GM12878 (cell line): ENCODE data around the gene MIEF1. TPM values are rescaled to one million over a fixed set of nuclear protein-coding genes. Genes with fewer than 3 reads are reported as not detected.

Experiments
- ASH2L ChIP-seq: fragments of 300-600, 200-600 bp; sonication (generic); IDR thresholded peaks from 2 replicates; pipeline ENCODE4 v1.6.1; 2017; ENCODE audit warnings: low read depth, mild to moderate bottlenecking, borderline replicate concordance
- BHLHE40 ChIP-seq, 2 experiments: fragments of 450-650 bp in 1 of 2; IDR thresholded peaks; 2 replicates each; pipeline ENCODE4 v1.6.1; 2011 to 2017; ENCODE audit warnings: low read depth in 2 of 2, borderline replicate concordance in 1 of 2, improper control_type of control experiment in 1 of 2, low read length in 1 of 2, mild to moderate bottlenecking in 1 of 2
- EGR1 ChIP-seq, 2 experiments: IDR thresholded peaks; 1 replicate in 1 of 2; 2 replicates in 1 of 2; pipeline ENCODE4 v1.6.1; 2011 to 2012; ENCODE audit warnings: low read depth in 2 of 2, low read length in 2 of 2, borderline replicate concordance in 1 of 2, mild to moderate bottlenecking in 1 of 2, moderate library complexity in 1 of 2
- ELK1 ChIP-seq: IDR thresholded peaks from 2 replicates; pipeline ENCODE4 v1.6.1; 2012; ENCODE audit warnings: low read depth, low read length, improper control_type of control experiment
- IRF3 ChIP-seq: fragments of 450-650 bp; IDR thresholded peaks from 2 replicates; pipeline ENCODE4 v1.6.1; 2014; ENCODE audit warnings: mild to moderate bottlenecking
- IRF4 ChIP-seq: IDR thresholded peaks from 2 replicates; pipeline ENCODE4 v1.6.1; 2011; ENCODE audit warnings: low read depth, low read length
- MAX ChIP-seq: IDR thresholded peaks from 2 replicates; pipeline ENCODE4 v1.6.1; 2012; ENCODE audit warnings: low read depth, low read length, improper control_type of control experiment
- NFIC ChIP-seq: IDR thresholded peaks from 2 replicates; pipeline ENCODE4 v1.6.1; 2012; ENCODE audit warnings: low read depth, mild to moderate bottlenecking, inconsistent platforms, low read length, moderate library complexity
- NRF1 ChIP-seq: conservative IDR thresholded peaks from 2 replicates; pipeline ENCODE4 v1.6.1; 2011; ENCODE audit warnings: mild to moderate bottlenecking, low read depth, low read length, improper control_type of control experiment
- PAX5 ChIP-seq: IDR thresholded peaks from 2 replicates; pipeline ENCODE4 v1.6.1; 2011; ENCODE audit warnings: low read depth, low read length, borderline replicate concordance
- PAX8 ChIP-seq: fragments of 450-650 bp; IDR thresholded peaks from 2 replicates; pipeline ENCODE4 v1.6.1; 2017; ENCODE audit warnings: mild to moderate bottlenecking, moderate library complexity
- RELA ChIP-seq: fragments of 450-650 bp; IDR thresholded peaks from 2 replicates; pipeline ENCODE4 v1.8.0; 2014; ENCODE audit warnings: borderline replicate concordance; ENCODE audit not compliant: partially characterized antibody
- SMAD5 ChIP-seq: IDR thresholded peaks from 2 replicates; pipeline ENCODE4 v1.6.1; 2016; ENCODE audit warnings: antibody characterized with exemption, low read depth
- SMARCA5 ChIP-seq: fragments of 450-650 bp; IDR thresholded peaks from 2 replicates; pipeline ENCODE4 v1.6.1; 2017; ENCODE audit warnings: mild to moderate bottlenecking
- SPI1 ChIP-seq: IDR thresholded peaks from 2 replicates; pipeline ENCODE4 v1.6.1; 2011; ENCODE audit warnings: low read depth, mild to moderate bottlenecking, low read length, moderate library complexity, borderline replicate concordance; ENCODE audit not compliant: insufficient read depth
- SREBF1 ChIP-seq: IDR thresholded peaks from 2 replicates; pipeline ENCODE4 v1.6.1; 2012; ENCODE audit warnings: mild to moderate bottlenecking, low read length
- TCF12 ChIP-seq: IDR thresholded peaks from 2 replicates; pipeline ENCODE4 v1.6.1; 2011; ENCODE audit warnings: low read depth, mild to moderate bottlenecking, low read length
- YY1 ChIP-seq: IDR thresholded peaks from 2 replicates; pipeline ENCODE4 v1.6.1; 2011; ENCODE audit warnings: low read depth, mild to moderate bottlenecking, low read length
- ZBTB33 ChIP-seq: fragments of 450-650 bp; IDR thresholded peaks from 2 replicates; pipeline ENCODE4 v1.6.1; 2017; ENCODE audit warnings: mild to moderate bottlenecking
- polyA plus RNA-seq, 11 experiments: library from polyadenylated mRNA; depleted of rRNA in 4 of 11; unstranded in 6 of 11; stranded (reverse) in 5 of 11; fragments of >200 nt; fragmentation: Nextera tagmentation in 4 of 11; fragmentation: Illumina TruSeq in 1 of 11; extraction: Ambion mirVana in 4 of 11; extraction: Trizol in 1 of 11; gene quantifications; 1 replicate in 1 of 11; 2 replicates in 10 of 11; pipeline versions ENCODE4 v1.2.1 to v1.2.3, GENCODE V29; 2011 to 2016; ENCODE audit warnings: inconsistent platforms in 2 of 11, missing spikeins in 2 of 11, low read depth in 1 of 11
- total RNA-seq, 4 experiments: library from RNA; depleted of rRNA in 3 of 4; stranded (reverse); fragments of >200 nt in 3 of 4; fragmentation: Illumina TruSeq in 1 of 4; extraction: Trizol in 1 of 4; gene quantifications; 2 replicates each; pipeline versions ENCODE4 v1.2.1 to v1.2.3, GENCODE V29; 2013 to 2021
- TF ChIP-seq, protein P1 (sequence below): fragments of 450-650 bp; IDR thresholded peaks from 2 replicates; pipeline ENCODE4 v1.6.1; 2017; ENCODE audit warnings: borderline replicate concordance
- TF ChIP-seq, protein P2 (sequence below): fragments of 450-650 bp; IDR thresholded peaks from 2 replicates; pipeline ENCODE4 v1.6.1; 2017; ENCODE audit warnings: low read depth, mild to moderate bottlenecking, moderate library complexity

MIEF1 gene
- total and polyA plus RNA-seq, 10 of the 15 experiments (the other 5 are each of a cell fraction or from before 2014, with no cell fraction given): 12.4 to 52.3 (median 29.3) TPM

DNA sequence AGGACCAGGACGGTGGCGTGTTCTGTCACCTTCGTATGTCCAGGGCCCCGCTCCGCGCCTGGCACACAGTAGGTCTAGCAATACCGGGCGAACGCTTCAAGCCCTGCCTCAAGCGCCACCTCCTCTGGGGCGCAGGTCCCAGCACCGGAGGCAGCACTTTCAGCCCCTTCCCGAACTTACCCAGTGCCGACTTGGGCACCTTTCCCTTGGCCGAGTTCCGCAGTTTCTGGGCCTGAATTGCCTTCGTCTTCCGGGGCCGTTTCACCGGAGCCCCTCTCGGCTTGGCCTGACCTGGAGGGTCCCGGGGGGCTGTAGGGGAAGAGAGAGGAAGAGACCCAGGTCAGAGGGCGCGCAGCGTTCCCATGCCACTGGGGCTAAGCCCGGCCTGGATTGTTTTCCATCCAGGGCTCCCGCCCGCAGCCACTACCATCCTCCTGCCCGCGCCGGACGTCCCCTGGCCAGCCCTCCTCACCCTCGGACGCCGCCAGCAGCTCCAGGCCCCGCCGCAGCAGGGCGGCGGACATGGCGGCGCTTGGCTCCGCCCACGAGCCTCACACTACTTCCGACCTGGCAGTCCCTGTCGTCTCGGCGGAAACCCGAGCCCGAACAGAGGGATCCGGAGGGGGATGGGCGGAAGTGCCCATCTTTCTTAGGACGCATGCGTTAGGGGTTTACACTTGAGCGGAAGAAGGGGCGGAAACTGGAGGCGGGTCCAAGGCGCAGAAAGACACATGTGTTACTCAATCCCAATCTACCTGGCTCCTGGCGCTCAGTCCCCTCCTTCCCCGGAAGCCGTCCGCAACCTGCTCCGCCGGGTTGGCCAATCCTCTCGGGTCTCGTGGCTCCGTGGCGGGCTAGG lies 30.4 kb downstream of the MIEF1 start, which contains the start of gene RPS19BP1 (continued):
- TF ChIP-seq ZBTB33: no peak
- TF ChIP-seq SPI1: peak; percentile 67
- TF ChIP-seq, protein P1, sequence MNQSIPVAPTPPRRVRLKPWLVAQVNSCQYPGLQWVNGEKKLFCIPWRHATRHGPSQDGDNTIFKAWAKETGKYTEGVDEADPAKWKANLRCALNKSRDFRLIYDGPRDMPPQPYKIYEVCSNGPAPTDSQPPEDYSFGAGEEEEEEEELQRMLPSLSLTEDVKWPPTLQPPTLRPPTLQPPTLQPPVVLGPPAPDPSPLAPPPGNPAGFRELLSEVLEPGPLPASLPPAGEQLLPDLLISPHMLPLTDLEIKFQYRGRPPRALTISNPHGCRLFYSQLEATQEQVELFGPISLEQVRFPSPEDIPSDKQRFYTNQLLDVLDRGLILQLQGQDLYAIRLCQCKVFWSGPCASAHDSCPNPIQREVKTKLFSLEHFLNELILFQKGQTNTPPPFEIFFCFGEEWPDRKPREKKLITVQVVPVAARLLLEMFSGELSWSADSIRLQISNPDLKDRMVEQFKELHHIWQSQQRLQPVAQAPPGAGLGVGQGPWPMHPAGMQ: no peak
- peak; percentile 95 for TF ChIP-seq YY1
- TF ChIP-seq IRF3: no peak
- peak; percentile 83 for TF ChIP-seq NRF1
- TF ChIP-seq NFIC: no peak
- TF ChIP-seq TCF12: peak; percentile 46; the same call in 1 of the 2 replicates
- peak; percentile 13 to 62; a peak in 2 of 3 replicates for TF ChIP-seq EGR1 (IDR thresholded peaks at IDR 0.05; ENCODE audit: borderline replicate concordance in 1 of 2, low read depth in 2 of 2, low read length in 2 of 2)
- TF ChIP-seq SREBF1: no peak
- no peak for TF ChIP-seq SMARCA5
- TF ChIP-seq BHLHE40 (IDR thresholded peaks at IDR 0.05; ENCODE audit: borderline replicate concordance in 1 of 2, low read depth in 2 of 2, low read length in 1 of 2): peak; percentile 66 to 88; a peak in 3 of 4 replicates
- TF ChIP-seq ASH2L: no peak
- 0 out of 2 replicates have a peak, but pooled peaks have one; percentile 10 for TF ChIP-seq IRF4
- TF ChIP-seq SMAD5: peak; percentile 54; the same call in 1 of the 2 replicates
- no peak; the same call in 1 of the 2 replicates for TF ChIP-seq MAX
- TF ChIP-seq, protein P2, sequence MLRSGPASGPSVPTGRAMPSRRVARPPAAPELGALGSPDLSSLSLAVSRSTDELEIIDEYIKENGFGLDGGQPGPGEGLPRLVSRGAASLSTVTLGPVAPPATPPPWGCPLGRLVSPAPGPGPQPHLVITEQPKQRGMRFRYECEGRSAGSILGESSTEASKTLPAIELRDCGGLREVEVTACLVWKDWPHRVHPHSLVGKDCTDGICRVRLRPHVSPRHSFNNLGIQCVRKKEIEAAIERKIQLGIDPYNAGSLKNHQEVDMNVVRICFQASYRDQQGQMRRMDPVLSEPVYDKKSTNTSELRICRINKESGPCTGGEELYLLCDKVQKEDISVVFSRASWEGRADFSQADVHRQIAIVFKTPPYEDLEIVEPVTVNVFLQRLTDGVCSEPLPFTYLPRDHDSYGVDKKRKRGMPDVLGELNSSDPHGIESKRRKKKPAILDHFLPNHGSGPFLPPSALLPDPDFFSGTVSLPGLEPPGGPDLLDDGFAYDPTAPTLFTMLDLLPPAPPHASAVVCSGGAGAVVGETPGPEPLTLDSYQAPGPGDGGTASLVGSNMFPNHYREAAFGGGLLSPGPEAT: peak; percentile 35; the same call in 1 of the 2 replicates
- peak; percentile 13; the same call in 1 of the 2 replicates for TF ChIP-seq PAX5
- peak; percentile 93 for TF ChIP-seq ELK1
- peak; percentile 23 for TF ChIP-seq RELA
- TF ChIP-seq PAX8: no peak
